Measurements from ENCODE around the gene SLC47A2.
"Not testable (repeated sequence)": the region's sequence is repeated elsewhere in the genome, so short reads cannot be mapped to it uniquely, and the experiment has no call there.

SLC47A2 gene

GRCh38 chr17:19716108-19717030, at the start of gene SLC47A2:
Gene SLC47A2, minus strand, starts transcription at chr17:19716584. Its CDS starts 29 bp downstream, at chr17:19716555.
- no peak for DNase-seq (ENCODE audit: low read depth in 2 of 2, low spot score in 1 of 2)

GRCh38 chr17:19766016-19766415, 49.6 kb upstream of the SLC47A2 start:
- DNase-seq (ENCODE audit: low read depth in 2 of 2, low spot score in 1 of 2), result no peak

- not testable (repeated sequence) for DNase-seq (ENCODE audit: low read depth in 2 of 2, low spot score in 1 of 2)
These were observed 47.6 kb upstream of the SLC47A2 start for GRCh38 chr17:19763991-19764390.

- no peak for DNase-seq (ENCODE audit: low read depth in 2 of 2, low spot score in 1 of 2)
These were observed 47.0 kb upstream of the SLC47A2 start for GRCh38 chr17:19763416-19763815.

DNA sequence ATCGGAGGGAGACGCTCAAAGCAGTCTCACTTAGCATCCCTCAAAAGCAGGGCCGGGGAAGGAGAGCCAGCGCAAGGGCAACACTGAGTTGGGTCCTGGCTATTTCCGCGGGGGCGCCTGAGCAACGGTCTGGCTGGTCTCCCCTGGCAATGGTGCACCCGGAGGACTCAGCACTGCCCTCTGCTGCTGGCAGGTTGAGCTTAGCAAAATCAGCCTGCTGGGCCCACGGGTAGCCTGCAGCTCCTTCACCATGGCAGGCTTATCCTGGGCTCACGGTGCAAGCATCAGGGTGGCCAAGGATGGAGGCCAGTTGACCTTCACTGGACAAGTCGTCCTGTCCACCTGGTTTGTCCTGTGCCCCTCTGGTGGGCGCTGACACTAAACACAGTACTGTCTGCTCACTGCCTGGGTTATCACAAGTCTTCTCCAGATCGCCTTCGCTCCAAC, 46.2 kb upstream of the SLC47A2 start:
- DNase-seq (ENCODE audit: low read depth in 2 of 2, low spot score in 1 of 2), result peak; percentile 16 to 32

- DNase-seq (ENCODE audit: low read depth in 2 of 2, low spot score in 1 of 2), result no peak
These were observed 44.4 kb upstream of the SLC47A2 start for GRCh38 chr17:19760746-19761145.

DNA sequence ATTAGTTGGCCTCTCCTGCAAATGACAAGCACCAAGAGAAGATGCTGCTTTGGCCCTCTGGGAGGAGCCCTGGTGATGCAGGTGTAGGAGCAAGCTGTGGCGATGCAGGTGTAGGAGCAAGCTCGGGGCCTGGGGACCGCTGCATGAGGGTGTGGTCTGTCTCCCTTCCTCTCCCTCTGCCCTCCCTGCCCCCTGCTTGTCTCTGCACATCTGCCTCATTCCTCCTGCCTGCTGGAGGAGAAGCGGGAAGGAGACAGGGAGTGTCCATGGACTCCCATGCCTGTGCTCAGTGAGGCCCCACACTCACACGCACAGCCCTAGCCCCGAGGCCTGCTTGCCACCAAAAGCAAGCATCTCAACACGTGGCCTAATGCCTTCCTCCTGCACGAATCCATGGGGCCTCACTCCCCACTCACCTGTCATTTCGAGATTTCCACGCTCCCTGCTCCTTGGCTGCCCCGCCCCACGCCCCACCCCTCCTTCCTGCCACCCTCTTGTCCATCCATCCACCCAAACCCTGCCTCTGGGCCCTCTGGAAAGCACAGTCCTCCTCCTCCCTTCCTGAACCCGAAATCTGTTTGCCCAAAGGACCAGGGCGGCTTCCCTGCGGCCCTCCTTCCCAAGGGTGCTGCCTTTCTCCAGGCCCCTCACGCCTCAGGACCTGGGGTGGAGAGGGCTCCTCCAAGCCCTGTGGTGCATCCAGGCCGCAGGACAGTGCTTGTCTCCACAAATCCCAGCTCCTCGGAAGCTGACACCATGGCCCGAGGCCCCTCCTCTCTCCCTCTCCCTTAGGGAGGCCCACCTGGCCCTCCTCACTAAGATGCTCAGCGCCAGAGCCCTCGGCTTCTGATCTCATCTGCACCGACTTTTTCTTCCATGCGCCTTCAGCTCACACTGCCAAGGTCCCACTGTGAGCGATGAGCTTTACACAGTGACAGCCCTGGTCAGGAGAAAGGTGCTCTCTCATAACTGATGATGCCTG, 43.5 kb upstream of the SLC47A2 start:
- no peak for DNase-seq (ENCODE audit: low read depth in 2 of 2, low spot score in 1 of 2)

DNA sequence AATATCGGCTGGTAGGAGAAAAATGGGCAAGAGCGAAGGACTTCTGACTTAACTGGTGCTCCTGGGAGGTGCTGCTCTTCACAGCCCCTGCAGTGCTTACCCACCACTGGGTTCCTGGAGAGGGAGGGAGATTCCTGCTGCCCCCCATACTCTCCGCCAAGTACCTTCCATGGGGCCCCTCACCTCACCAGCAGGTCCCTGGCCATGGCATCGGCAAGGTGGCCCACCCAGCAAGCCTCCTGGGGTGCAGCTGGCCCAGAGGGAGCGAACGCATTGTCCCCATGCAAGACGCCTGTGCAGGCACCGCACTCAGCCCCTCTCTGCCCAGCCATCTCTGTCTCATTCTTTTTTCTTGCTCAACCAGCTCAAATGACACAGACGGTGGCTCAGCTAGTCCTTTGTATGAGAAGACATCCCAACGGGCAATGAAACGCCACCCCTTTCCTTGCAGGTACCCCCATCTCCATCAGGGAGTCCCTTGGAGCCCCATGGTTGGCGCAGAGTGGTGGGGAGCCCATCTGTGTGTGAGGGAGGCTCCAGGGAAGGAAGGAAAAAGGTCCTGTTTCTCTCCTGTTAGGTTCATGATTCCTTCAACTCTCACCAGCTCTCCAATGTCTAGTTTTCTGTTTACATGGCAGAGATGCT, 41.3 kb upstream of the SLC47A2 start:
- DNase-seq (ENCODE audit: low read depth in 2 of 2, low spot score in 1 of 2), result no peak

DNA sequence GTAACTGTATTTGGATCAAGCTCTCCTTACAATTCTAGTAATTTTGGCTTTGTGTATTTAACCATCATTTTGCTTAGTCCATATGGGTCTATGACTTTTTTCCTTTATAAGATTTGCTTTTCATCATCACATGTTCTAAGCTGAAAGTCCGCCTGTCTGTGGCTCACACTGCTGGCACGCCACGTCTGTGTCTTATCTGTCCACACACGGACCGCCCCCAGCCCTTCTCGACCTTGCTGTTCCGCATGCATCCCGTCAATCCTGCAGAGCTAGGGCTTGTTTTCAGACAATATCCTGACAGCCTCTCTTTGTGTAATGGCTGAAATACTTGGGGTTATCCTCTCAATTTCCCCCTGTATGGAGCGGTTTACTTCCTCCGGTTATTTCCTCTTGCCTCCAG, 40.2 kb upstream of the SLC47A2 start:
- no peak for DNase-seq (ENCODE audit: low read depth in 2 of 2, low spot score in 1 of 2)

GRCh38 chr17:19755821-19756510, 39.6 kb upstream of the SLC47A2 start:
- DNase-seq (ENCODE audit: low read depth in 2 of 2, low spot score in 1 of 2), result no peak

GRCh38 chr17:19755392-19755791, 39.0 kb upstream of the SLC47A2 start:
- no peak for DNase-seq (ENCODE audit: low read depth in 2 of 2, low spot score in 1 of 2)

DNA sequence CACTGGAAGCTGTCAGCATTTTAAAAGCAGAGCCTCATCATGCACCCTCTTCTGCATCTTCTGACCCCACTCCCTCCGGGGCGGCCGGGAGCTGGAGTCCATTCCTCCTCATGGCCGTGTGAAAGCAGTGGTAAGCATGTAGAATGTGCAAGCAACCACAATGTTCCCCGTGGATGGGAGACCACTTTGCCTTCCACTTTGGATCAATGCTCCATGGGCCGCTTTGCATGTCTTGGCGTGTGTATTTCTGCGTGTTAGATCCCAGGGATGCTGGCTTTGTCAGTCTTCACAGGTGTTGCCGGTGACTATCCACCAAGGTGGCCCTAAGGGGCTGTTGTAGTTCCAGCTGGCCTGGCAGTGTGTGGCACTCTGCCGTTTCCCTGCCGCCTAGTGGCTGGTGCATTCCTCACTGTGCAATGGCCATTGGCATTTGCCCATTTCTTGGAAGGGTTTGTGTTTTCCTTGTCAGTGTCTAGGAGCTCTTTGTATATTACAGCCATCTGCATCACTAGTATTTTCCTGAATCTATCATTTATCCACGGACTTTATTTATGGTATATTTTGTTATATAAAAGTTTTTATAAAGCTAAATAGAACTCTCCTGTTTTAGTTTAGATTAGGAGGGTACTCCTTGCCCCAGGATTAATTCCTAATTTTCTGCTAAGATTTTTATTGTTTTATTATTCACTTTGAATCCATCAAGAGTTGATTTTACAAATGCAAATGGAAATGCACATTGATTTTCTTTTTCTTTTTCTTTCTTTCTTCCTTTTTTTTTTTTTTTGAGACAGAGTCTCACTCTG, 37.5 kb upstream of the SLC47A2 start:
- no peak for DNase-seq (ENCODE audit: low read depth in 2 of 2, low spot score in 1 of 2)

- DNase-seq (ENCODE audit: low read depth in 2 of 2, low spot score in 1 of 2), result no peak
These were observed 36.7 kb upstream of the SLC47A2 start for GRCh38 chr17:19753051-19753509.

- DNase-seq (ENCODE audit: low read depth in 2 of 2, low spot score in 1 of 2), result no peak
These were observed 36.0 kb upstream of the SLC47A2 start for GRCh38 chr17:19752216-19753050.

DNA sequence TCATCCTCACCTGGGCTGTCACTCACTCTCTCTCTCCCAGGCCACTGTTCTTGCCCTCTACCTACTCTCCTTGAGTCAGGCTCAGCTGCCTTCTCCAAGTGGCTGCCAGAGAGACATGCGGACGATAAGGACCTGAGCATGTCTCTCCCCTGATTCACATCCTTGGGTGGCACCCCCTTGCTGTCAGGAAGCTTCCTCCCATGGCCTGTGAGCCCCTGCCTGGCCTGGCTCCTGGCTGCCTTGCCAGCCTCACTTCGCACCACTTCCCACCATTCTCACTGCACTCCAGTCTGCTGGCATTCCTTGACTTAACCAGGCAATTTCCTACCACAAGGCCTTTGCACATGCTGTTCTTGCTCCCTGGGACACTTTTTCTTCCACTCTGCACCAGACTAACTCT, 34.5 kb upstream of the SLC47A2 start:
- DNase-seq (ENCODE audit: low read depth in 2 of 2, low spot score in 1 of 2), result no peak

DNA sequence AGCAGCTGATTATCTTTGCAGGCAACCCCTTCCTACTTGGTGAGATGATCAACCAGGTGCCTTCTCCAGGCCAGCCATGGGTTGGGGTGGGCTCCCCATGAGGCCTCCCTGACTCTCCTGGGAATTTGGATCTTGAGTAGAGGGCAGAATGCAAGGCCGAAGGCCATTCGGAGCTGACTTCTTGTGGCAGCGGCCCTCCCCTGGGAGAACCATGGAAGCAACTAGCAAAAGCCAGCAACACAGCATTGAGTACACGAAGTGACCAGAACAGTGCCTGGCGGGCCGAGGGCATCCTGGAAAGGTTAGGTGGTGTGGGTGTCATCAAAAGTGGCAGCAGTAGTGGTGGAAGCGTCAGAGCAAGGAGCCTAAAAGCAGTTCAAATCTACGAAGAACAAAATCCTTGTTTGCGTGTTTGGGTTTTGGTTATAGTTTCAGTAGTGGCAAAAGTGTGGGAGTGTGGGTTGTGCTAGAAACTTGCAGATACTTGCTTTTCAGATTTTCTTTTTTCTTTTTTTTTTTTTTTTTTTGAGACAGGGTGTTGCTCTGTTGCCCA, 33.7 kb upstream of the SLC47A2 start:
- no peak for DNase-seq (ENCODE audit: low read depth in 2 of 2, low spot score in 1 of 2)

DNA sequence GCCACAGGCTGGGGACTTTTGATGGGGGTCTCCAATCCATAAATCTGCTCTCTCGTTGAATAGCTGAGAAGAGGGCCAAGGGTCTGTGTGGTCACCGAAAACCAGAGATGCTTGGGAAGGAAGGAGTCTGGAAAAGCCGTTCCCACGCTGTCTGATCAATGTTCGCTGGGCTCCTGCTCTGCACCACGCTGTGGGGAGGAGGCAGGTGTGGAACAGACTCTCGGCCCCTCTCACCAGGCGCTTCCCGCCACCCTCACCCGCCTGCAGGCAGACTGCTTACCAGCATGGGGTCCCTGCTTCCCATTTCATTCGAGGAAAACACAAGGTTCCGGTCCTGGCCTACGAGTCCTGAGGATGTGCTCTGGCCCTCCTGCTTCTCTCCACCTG, 32.4 kb upstream of the SLC47A2 start:
- no peak for DNase-seq (ENCODE audit: low read depth in 2 of 2, low spot score in 1 of 2)
